Mucosa of stomach (tissue), 1 donor: Measurements from ENCODE around the gene USH2A.
"Not testable (repeated sequence)": the region's sequence is repeated elsewhere in the genome, so short reads cannot be mapped to it uniquely, and the experiment has no call there.

ENCODE experiments used
- H3K27me3 ChIP-seq: one replicate; pipeline ENCODE4 v1.7.0; 2013; ENCODE audit warnings: mild to moderate bottlenecking, low read length; ENCODE audit not compliant: control insufficient read depth, insufficient read depth
- H3K36me3 ChIP-seq: one replicate; pipeline ENCODE4 v1.7.0; 2013; ENCODE audit warnings: low read length; ENCODE audit not compliant: control insufficient read depth, insufficient read depth
- H3K4me1 ChIP-seq: one replicate; pipeline ENCODE4 v1.7.0; 2013; ENCODE audit warnings: mild to moderate bottlenecking, low read length; ENCODE audit not compliant: control insufficient read depth, insufficient read depth
- H3K4me3 ChIP-seq: one replicate; pipeline ENCODE4 v1.7.0; 2013; ENCODE audit warnings: low read length
- H3K9ac ChIP-seq: one replicate; pipeline ENCODE4 v1.7.0; 2013; ENCODE audit warnings: mild to moderate bottlenecking, low read length, moderate library complexity
- H3K9me3 ChIP-seq: one replicate; pipeline ENCODE4 v1.7.0; 2013; ENCODE audit warnings: mild to moderate bottlenecking, low read length, moderate library complexity; ENCODE audit not compliant: control insufficient read depth
- donor health status: Pancreatic carcinoma.

The USH2A gene

GRCh38 chr1:216014086-216014485 is 409.2 kb downstream of the USH2A start:
- H3K4me3 ChIP-seq: no peak overlapping the region
- H3K4me1 ChIP-seq: no peaks in the 10 kb centered on the region
- H3K36me3 ChIP-seq: no peaks in the 10 kb centered on the region
- H3K27me3 ChIP-seq: no peaks in the 10 kb centered on the region
- no peak overlapping the region for H3K9ac ChIP-seq
- H3K9me3 ChIP-seq: no peaks in the 10 kb centered on the region

GRCh38 chr1:216009456-216009855 is 413.8 kb downstream of the USH2A start:
- H3K4me3 ChIP-seq, H3K4me1 ChIP-seq, H3K36me3 ChIP-seq, H3K9ac ChIP-seq, H3K9me3 ChIP-seq, H3K27me3 ChIP-seq: not testable (repeated sequence)

DNA sequence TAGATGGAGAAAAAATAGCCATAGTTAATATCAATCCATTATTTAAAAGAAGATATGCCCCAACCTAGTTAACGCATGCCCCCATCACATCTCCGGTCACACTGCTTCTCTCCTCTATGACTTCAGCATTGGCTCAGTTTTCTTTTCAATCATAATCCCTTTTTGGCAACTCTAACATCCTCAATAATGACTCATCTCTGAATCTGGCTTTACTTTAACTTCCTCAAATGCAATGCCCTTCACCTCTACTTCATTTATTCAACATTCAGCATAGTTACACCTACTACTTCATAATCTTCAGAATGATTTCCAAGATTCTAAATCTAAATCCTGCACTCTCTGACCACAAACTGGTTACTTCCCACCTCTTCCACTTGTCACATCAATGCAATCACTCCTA is 417.3 kb downstream of the USH2A start:
- H3K9me3 ChIP-seq: no peaks in the 10 kb centered on the region
- H3K9ac ChIP-seq: no peak overlapping the region
- H3K27me3 ChIP-seq: no peaks in the 10 kb centered on the region
- H3K4me3 ChIP-seq: no peak overlapping the region
- H3K4me1 ChIP-seq: no peaks in the 10 kb centered on the region
- no peaks in the 10 kb centered on the region for H3K36me3 ChIP-seq

DNA sequence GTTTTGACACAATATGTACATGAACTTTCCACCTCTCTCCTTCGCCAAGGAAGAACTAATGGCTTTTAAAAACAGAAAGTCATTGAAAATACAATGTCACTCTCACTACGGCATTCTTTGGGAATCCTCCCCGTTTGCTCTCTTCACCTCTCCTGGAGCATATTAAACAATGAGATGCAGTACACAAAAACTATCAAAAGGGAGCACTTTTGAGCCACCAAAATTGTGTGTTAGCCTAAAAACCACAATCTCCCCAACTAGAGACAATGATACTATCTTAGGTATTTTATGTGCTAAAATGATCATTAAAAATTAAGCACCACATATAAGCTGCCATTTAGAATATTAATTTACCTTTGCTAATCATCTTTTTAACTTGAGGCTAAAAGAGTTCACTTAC is 430.6 kb downstream of the USH2A start:
- Histone ChIP-seq H3K9ac (no peak overlapping the region), H3K4me3 (no peak overlapping the region), H3K27me3 (no peaks in the 10 kb centered on the region), H3K9me3 (no peaks in the 10 kb centered on the region), H3K4me1 (no peaks in the 10 kb centered on the region), H3K36me3 (no peaks in the 10 kb centered on the region)

GRCh38 chr1:215987092-215987875 is 436.0 kb downstream of the USH2A start:
- Histone ChIP-seq H3K36me3 (no peaks in the 10 kb centered on the region), H3K27me3 (no peaks in the 10 kb centered on the region), H3K9ac (no peak overlapping the region), H3K4me3 (no peak overlapping the region), H3K4me1 (no peaks in the 10 kb centered on the region), H3K9me3 (no peaks in the 10 kb centered on the region)

- no peaks in the 10 kb centered on the region for H3K4me1 ChIP-seq
- H3K9ac ChIP-seq: no peak overlapping the region
- no peaks in the 10 kb centered on the region for H3K27me3 ChIP-seq
- H3K9me3 ChIP-seq: no peaks in the 10 kb centered on the region
- no peaks in the 10 kb centered on the region for H3K36me3 ChIP-seq
- no peak overlapping the region for H3K4me3 ChIP-seq
These were observed 436.8 kb downstream of the USH2A start for GRCh38 chr1:215986401-215986800.

DNA sequence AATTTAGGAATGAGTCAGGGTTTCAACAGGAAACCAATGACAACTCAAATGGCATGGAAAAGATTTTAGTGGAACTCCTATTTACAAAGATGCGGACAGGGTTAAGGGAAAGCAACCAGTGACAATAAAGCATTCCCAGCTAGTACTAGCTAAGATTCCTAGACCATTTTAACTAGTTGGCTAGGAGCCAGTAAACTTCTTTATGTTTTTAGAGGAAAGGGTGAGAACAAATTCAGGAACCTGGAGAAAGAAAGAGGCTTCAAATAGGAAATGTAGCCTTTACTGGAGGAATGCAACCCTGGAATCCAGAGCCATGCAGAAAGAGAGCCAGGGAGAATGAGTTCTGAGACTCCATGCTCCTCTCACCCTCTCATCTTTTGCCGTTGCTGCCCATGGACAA is 439.6 kb downstream of the USH2A start:
- Histone ChIP-seq H3K27me3 (no peaks in the 10 kb centered on the region), H3K9ac (no peak overlapping the region), H3K9me3 (no peaks in the 10 kb centered on the region), H3K4me3 (no peak overlapping the region), H3K4me1 (no peaks in the 10 kb centered on the region), H3K36me3 (no peaks in the 10 kb centered on the region)

DNA sequence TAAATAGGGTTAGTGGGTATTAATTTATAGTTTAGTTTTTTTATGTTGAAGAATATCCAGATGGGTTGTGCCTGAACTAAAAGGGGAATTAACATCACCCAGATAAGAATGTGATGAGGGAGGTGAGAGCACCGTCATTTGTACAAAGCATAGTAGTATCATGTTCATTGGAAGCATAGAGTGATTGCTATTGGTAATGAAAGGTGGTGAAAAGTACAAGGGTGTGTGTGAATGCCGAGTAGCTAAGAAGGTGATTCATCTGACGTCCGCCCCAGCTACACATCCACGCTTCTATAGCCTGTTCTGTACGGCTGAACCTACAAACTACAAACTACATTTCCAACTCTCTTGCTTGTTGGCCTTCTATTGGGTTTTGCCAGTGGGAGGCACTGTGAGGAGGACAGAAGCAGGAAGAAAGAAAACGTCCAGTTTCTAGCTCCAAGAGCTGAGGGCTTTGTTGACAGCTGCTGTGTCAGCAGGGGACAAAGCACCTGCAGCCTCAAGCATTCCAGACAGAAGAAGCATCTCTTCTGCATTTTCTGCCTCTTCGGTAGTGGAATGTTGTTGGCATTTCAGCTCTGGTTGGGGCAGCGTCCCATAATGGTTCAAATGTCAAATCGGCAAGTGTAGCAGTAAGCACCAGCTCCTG is 451.3 kb downstream of the USH2A start:
- Histone ChIP-seq H3K9ac (no peak overlapping the region), H3K4me3 (no peak overlapping the region), H3K36me3 (no peaks in the 10 kb centered on the region), H3K9me3 (no peaks in the 10 kb centered on the region), H3K27me3 (no peaks in the 10 kb centered on the region), H3K4me1 (no peaks in the 10 kb centered on the region)

- H3K27me3 ChIP-seq: no peaks in the 10 kb centered on the region
- no peaks in the 10 kb centered on the region for H3K4me1 ChIP-seq
- no peak overlapping the region for H3K9ac ChIP-seq
- H3K4me3 ChIP-seq: no peak overlapping the region
- no peaks in the 10 kb centered on the region for H3K9me3 ChIP-seq
- no peaks in the 10 kb centered on the region for H3K36me3 ChIP-seq
These were observed 452.8 kb downstream of the USH2A start for GRCh38 chr1:215970406-215970805.

DNA sequence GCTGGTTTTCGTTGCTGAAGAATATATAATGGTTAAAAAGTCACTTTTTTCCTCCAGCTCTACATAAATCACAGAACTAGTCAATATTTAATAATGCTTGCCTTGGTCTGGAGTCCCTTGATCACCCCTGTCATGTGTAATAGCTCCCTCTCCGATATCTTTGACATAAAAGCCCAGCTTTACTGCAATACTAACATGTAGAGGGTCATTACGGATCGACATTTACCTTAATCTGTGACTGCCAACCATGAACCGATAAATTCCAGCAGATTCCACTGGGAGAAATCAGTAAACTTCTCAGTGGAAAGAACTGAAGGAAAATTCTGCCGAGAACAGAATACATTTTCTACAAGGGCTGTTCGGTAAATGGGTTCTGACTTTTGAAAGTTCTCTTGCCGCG is 459.6 kb downstream of the USH2A start:
- no peaks in the 10 kb centered on the region for H3K9me3 ChIP-seq
- no peaks in the 10 kb centered on the region for H3K27me3 ChIP-seq
- no peak overlapping the region for H3K9ac ChIP-seq
- no peaks in the 10 kb centered on the region for H3K4me1 ChIP-seq
- H3K4me3 ChIP-seq: no peak overlapping the region
- no peaks in the 10 kb centered on the region for H3K36me3 ChIP-seq

GRCh38 chr1:215963040-215963439 is 460.2 kb downstream of the USH2A start:
- no peak overlapping the region for H3K4me3 ChIP-seq
- H3K27me3 ChIP-seq: no peaks in the 10 kb centered on the region
- no peaks in the 10 kb centered on the region for H3K4me1 ChIP-seq
- H3K9ac ChIP-seq: no peak overlapping the region
- no peaks in the 10 kb centered on the region for H3K9me3 ChIP-seq
- no peaks in the 10 kb centered on the region for H3K36me3 ChIP-seq

DNA sequence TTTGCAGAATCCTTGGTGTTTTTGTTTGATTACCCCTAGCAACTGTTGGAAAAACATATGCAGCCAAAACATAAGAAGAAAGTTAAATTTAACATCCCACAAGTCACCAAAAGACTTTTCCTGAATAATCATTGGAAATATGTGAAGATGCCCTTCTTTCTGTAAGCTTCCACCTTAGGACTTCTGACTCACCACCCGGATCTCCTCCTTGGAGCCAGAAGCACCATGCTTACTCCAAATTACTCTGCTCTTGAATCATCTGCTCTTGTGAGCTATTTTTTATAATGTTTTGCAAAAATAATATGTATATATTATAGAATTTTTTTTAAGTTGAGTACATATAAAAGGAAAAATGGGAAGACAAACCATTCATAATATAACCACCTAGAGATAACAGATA is 464.4 kb downstream of the USH2A start:
- Histone ChIP-seq H3K27me3 (no peaks in the 10 kb centered on the region), H3K9ac (no peak overlapping the region), H3K36me3 (no peaks in the 10 kb centered on the region), H3K4me3 (no peak overlapping the region), H3K9me3 (no peaks in the 10 kb centered on the region), H3K4me1 (no peaks in the 10 kb centered on the region)
